Stimulated activated CD4-positive, alpha-beta T cell treated with anti-CD3 and anti-CD28 coated beads, Interleukin-2, amount 100 ng/mL, for 4 hours (primary cell): ENCODE results near the gene GPC4.

Experiments
- DNase-seq: peaks from one replicate; pipeline ENCODE4 v3.0.0-alpha.2; 2020; ENCODE audit warnings: low read depth

GPC4 gene

DNA sequence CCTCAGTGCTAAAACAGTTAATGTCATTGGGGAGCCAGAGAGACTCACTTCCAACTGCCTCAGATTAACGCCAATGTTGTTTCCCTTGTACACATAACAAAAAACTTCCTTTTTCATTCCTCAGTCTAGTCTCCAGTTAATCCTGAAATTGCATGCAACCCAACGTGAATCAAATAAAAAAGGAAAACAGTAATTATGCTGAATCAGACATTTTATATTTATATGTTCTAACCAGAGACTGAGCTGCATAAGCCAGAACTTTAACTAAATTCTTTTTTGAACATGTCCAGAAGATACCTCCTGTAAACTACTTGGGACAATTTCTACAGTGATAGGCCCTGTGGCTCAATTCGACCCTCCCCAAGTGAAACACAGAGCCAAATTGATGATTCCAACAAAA is 4.7 kb downstream of the GPC4 start:
- DNase-seq, result no peak

DNA sequence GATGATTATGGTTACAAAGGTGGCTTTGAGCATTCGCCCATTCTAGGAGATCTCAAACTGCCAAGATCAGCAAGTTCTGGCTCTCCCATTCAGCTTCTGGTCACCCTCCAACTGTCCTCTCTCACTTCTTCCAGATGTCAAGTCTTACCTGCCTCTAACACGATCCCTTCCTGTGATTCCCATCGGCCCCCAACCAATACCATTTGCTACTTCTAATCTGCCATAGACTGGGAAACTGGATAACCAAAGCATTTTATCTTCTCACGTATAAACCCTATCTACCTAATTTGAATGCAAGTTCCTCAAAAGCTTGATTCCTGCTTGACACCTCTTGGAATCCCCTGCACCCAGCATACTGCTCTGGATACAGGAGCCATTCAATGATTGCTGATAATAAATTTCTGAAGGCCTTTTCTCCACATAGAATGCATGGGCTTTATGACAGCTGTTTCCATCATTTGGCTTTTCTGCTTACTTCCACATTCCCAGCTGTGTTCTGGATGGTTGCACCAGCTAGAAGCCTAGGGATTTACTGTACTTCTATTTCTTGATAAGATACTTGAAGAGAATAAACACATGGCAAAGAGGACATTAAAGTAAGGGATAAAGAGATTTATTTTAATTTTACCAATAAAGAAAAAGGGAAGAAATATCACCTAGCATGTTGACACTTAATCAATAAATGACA is 9.6 kb downstream of the GPC4 start:
- DNase-seq, result no peak

DNA sequence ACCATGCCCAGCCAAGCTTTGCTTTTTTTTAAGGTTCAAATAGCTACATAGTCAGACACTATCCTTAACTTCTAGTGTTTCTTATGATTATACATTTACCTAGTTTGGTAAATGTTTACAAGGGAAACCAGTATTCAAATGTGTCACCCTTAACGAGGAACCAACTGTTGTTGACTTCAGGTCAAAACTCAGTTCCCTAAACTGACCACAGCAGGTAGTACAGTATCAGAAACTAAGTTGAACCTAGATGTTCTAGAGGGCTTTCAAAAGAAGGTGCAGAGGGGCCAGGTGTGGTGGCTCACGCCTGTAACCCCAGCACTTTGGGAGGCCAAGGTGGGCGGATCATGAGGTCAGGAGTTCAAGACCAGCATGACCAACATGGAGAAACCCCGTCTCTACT is 11.3 kb downstream of the GPC4 start:
- DNase-seq, result no peak

DNA sequence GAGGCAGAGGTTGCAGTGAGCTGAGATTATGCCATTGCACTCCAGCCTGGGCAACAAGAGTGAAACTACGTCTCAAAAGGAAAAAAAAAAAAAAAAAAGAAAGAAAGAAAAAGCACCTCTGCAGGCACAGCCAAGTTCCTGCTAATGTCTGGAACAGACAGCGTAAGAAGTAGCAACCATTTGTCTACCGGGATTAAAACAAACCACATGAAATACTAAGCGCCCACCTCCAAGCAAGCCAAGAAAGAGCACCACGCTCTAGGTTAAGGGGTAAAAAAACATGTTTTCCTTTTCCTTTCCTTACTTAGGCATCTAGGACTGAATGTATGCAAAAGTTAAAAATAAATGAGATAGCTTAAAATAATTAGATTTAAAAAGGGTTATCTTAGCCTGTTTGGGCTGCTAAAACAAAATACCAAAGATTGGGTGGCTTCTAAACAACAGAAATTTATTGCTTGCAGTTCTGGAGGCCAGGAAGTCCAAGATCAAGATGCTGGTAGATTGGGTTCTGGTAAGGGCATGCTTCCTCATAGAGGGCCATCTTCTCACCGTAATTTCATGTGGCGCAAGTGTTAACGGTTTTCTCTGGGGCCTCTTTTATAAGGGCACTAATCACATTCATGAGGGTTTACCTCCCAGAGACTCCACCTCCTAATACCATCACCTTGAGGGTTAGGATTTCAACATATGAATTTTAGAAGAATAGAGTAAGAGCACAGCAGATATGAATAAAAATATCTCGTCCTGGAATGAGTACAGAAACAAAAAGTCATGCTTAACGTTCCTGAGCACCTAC is 12.3 kb downstream of the GPC4 start:
- no peak for DNase-seq

DNA sequence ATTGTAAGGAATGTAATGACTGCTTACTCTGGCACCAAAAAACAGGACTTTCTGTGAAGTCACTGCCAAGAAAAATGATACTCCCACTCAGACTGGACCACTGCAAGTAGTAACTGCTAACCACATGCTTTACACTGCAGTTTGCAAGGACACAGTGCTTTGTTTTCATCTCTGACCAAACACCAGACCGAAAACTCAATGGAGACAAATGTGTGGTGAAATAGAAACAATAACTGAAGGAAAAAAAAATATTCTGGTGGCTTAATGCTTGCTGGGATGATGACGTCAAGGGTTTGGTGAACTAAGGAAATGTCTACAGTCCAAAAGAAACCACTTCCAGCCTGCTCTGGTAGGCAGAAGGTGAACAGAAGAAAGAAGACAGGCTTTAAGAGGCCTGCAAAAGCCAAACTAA is 13.2 kb downstream of the GPC4 start:
- DNase-seq, result no peak

DNA sequence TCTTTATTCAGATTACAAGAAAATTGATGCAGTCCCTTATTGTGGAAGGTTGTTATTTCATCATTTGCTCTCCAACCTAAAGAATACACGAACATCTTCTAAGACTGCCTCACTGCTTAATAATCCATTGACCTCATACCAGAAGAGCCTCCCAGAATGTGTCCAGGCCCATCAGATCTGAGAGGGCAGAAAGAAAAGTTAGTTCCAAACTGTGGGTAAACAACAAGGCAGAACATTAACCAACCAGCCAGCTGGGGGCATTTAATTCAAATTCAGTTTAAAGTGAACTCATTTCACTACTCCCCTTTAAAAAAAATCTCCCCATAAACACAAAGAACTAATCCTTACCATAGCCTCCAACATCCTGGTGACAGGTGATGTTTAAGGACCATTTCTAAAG is 13.8 kb downstream of the GPC4 start:
- DNase-seq, result no peak

DNA sequence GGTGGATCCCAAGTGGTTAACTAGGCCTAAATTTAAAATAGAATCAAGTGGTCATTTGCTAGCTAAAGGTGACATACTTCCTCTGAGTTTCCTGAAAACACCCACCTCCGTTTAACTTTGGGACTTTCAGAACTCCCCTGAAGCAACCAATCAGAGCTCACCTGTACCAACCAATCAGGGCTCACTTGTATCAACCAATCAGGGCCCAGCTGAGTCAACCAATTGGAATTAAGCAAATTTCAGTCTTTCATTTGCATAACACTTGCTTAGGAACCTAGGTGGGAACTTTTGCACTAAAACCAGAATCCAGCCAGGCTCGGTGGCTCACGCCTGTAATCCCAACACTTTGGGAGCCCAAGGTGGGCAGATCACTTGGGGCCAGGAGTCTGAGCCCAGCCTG is 15.9 kb downstream of the GPC4 start:
- DNase-seq, result no peak

DNA sequence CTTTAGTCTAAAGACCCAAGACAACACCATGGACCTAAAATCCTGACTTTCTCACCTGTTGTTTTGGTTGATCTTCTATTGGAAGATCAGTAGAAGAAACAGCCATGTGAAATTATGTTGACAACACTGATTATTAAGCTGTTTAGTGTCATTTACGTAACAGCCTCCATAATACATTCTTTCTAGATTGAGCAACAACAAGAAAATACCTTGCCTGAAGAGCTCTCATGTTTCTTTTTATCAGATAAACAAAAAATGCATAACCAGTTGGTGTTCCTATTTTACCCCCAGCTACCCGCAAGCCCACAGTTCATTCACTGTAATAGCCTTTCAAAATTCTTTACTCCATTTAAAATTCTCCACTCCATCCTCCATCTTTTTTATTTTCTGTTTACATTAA is 20.5 kb downstream of the GPC4 start:
- DNase-seq, result no peak

DNA sequence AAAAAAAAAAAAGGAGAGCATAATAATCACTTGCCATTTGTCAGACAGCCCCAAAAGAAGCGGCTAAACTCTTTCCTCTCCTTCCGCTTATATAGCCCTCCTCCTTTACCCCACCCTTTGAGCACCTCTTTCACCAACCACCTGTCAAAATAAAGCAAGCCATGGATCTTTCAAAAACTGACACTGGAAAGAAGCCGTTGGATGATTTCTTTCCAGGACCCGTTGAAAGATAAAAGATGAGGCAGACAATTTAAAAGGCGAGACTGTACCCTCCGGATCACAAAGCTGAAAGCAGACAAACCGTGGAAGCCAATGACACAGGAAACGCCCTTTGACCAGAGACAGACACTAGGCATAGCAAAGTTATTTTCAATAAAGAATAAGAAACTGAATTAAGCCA is 22.6 kb downstream of the GPC4 start:
- no peak for DNase-seq

DNA sequence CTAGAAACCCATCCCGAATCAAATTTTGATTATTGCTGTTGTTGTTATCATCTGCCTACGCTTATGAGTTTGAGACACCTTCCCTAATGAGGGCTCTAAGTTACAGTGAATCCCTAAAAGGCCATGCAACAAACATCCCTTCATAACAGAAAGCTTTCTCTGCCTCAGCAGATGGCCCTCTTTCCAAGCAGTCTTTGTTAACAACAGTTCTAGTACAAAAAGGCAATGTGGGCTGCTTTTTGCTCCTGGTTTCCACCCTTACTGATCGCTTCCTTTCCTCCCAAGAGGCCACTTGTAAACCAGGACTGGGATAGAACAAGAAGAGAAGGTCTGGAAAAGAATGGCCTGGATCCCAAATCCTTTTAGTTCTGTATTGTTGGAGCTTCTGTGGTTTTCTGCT is 24.2 kb downstream of the GPC4 start:
- no peak for DNase-seq

DNA sequence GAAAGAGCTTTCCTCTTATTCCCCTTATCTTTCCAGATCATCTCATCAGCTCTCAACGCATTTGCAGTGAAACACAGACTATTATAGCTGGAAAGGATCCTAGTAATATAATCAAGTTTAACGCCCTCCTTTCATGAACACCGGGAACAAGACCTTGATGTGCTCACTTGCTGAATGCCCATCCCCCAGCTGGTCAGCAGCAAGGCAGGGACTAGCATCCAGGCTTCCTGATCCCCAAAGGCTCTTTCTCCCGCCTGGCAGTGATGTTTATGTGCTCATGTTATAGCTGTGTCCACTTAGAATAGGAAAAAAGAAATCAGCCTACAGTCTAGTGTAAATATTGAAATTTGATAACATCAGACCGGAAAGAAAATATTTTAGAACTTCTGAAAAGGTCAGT is 24.6 kb downstream of the GPC4 start:
- DNase-seq, result no peak

DNA sequence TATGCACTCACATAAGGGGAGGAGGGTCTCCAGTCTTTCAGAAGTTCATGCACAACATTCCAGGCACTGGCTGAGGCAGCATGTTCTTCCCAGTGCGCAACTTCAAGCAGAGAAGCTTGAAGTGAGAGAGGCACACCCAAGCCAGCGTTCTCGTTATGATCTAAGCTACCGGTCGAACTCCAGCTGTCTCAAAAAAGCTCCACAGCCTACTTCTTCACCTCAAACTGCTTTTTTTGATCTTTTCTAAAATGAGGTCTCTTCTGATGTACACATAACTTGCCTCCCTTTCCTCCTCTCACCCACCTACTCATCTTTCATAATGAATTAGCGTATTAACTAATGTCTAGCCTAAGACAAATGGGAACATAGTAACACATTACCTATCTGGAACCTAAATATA is 25.3 kb downstream of the GPC4 start:
- no peak for DNase-seq

DNA sequence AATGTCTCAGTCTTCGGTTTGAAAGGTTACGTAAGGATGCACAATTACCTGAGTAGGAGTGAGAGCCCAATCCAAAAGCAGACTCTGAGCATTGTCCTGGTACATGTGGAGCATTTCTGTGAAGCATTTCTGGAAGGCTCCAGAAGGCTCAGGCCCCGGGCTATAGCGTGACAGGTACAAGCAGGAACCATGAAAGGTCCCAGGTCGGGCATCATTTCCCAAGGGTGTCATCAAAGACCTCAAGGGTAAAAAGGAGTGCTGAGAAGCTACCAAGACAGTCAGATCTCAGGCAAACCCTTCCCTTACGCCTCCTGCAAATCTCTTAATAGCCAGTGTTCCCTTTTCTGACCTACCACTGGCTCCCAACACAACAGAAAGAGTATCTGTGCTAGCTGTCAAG is 30.8 kb downstream of the GPC4 start:
- no peak for DNase-seq

DNA sequence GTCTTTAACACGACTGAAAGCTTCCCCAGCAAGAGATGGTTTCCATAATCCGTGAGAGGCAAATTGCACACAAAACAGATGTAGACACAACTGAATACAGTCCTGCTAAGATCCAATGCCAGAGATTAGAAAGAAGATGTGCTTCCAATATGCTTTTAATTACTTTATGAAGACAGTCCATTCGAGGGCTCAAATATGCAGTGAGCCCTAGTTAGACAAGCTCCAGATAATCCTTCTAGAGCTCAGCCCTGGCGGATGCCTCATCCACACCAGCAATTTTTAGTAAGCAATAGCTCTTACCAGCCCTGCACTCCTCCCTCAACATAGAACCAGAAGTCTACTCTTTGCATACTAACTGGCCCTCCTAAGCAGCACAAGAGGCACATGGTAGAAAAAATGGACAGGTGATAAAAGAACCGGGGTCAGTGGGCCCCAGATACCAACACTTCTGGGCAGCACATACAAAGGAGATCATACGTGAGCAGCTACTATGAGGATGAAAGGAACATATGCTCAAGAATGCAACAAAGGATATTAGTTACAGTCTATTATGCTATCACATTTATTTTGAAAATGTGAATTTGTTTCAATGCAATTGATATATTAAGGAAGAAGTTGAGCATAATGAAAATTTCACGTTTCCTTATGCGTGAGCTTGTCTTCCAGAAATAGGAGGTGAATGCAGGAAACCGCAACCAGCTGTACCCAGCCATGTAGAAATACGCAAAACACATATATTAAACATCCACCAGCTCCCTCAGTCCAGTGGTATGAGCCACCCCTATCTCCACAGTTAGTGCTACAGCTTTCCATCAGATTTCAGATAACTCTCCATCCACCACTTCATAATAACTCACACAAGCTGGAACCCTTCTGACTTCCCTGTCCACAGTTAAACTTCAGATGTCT is 34.3 kb downstream of the GPC4 start:
- DNase-seq, result no peak

DNA sequence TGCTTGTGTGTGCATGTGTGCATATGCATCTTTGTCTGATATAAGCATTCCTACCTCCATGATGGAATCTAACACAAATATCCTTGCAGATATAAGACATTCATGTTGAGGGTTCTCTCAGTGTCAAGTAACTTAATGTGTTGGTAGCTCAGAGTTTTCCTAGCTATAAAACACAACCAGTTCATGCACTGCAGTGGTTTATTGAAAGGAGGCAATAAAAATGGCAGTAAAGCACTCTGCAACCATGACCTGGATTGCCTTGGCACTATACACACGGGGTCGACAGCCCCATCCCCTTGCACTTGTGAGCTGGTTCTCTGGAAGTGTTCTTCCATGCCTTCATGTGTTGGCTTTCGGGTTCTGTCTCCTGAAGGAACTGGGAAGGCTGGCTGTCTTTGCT is 38.9 kb downstream of the GPC4 start:
- no peak for DNase-seq

DNA sequence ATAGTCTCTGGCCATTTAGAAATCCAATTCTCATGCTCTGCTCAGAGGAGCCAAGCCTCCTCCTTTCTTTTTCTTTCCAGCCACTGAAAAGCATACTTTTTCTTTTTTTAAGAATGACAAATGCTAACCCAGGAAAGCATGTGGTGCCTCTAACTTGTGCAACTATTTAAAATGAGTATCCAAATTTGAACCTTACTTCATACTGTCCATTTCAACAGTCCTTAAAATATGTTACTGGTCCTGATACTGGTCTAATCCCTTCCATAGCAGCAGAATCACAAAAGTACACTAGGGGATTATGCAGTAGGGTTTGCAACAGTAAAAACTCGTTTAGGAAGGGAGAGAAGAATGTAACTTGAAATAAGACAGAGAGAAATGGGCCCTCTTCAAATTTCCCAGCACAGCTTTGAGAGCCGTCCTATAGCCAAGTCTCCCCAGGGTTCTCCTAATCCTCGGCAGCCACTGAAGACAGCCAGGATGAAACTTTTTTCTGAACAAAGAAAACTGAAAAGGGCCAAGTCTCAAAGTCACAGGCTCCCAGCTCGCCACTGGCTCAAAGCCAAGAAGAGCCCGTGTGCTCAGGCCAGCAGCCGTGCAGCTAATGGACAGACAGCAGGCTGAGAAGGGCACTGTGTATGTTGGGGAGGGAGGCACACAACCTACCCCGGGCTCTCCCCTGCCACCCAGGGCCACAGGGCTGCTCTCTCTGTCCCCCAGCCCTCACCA is 39.5 kb downstream of the GPC4 start:
- no peak for DNase-seq

DNA sequence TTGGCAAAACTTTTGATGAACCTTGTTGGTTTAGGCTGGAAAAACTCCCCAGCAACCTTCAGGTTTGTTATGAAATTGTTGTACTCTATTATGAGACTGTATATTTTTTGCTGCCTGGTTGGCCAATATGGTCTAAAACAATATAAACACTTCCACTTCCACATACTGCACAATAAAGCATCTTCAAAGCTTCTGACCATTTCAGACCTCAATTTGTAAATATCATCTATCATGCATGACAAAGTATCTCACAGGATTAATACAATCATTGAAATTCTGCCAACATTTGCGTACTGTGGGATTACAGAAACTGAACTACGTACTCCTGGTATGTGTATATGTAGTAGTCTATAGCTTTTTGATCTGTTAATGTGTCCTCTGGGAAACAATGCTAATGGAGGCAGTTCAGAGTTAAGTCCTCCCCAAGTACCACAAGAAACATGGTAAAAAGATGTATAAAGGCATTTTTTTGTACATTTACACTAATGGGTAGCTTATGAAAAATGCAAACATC is 40.4 kb downstream of the GPC4 start:
- no peak for DNase-seq

DNA sequence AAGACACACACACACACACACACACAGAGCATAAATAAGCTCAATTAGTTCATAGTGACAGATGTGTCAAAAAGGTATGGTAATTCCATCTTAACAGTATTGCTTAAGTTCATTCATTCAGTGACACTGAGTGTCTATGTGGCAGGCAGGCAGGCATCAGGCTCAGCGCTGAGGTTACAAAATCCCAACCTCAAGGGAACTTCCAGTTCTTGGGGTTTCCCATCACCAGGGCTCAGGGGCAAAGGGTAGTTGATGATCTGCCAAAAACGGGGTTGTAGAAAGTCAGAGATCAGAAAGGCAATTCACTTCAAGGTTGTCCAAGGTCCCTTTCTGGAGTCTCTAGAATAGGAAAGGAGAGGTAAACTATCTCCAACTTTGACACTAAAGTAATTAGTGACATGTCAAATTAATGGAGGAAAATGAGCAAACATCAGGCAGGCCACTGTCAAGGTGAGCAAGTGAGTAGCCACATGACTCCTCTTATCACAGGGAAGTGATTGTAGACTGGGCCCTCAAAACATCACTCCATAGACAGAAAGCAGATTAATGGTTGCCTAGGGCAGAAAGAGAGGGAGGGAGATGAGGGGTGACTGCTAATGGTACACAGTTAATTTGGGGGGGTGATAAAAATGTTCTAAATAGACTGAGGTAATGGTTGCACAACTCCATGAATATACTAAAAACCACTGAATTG is 41.8 kb downstream of the GPC4 start:
- DNase-seq, result no peak

DNA sequence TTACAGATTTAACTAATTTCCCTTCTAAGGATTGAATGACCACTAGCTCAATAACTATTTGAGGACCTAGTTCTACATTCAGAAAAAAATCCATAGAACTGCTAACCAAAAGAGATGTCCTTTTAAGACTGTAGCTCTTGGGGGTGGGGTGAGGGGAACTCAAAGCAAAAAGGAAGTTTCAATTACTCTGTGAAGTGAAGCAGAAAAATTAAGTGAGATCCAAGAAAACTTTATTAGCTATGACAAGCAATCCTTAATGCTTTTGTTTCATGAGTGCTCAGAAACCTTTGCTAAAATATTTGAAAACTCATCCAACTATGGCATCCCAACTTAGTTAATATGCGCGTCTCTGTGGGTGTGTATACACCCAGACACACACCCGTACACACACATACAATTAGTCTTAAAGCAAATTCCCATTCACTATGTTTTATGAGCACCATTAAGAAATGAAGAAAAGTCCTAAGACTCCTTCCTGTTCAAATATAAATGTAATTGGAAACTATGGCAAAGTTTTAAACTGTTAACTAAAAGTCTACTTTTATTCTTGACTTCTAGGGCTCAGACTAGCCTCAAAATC is 44.5 kb downstream of the GPC4 start:
- DNase-seq, result no peak

DNA sequence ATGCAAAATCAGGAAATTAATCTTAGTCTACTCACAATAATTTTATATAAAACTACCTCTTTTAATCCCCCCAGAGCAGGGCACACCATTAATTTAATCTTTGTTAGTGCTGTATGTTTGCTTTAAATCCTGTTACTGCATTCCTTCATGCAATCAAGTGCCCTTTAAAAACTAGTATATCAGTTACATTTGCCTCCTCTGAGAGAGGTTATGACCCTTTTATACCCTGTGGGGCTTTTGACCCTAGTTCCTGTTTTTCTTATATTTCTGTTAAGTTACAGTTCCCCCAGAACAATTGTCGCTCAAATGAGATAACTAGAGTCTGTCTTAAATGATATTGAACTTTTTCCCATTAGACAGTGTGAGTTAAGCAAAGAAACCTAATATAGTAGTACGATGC is 46.2 kb downstream of the GPC4 start:
- no peak for DNase-seq

DNA sequence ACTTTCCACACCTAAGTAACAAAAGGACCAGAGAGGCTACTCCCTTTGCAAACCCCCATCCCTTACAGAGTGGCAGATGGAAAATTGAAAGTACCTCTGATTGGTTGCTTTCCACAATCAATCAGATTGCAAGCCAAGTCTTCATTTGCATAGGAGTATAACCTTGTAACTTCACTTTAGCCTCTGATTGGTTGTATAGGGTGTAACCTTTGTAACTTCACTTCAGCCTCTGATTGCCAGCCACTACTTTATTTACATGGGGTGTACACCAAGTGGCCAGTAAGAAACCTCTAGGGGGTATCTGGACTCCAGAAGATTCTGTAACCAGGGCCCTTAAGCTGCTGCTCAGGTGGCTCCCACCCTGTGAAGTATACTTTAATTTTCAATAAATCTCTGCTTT is 48.6 kb downstream of the GPC4 start:
- no peak for DNase-seq
